MCF 10A (cell line): ENCODE results near the gene ZNF892. TPM values are rescaled to one million over a fixed set of nuclear protein-coding genes. Genes with fewer than 3 reads are reported as not detected.

Experiments
- BruUV-seq: library from RNA; stranded (reverse); fragments of 400-500 nt; replicated peaks from 2 replicates; lab custom pipeline; 2021; lab: Mats Ljungman, UMichigan
- CTCF ChIA-PET: fragments of 300-600 bp; sonication (Branson Sonifier 250); formaldehyde crosslinking; extraction: SDS; loops from one replicate; lab custom pipeline; 2021; ENCODE audit warnings: antibody characterized with exemption, inconsistent platforms; lab: Yijun Ruan, JAX
- POLR2A ChIA-PET: fragments of 300-600, 350-650 bp; sonication (Branson Sonifier 250); formaldehyde crosslinking; extraction: SDS; loops from one replicate; lab custom pipeline; 2020; ENCODE audit warnings: antibody characterized with exemption, inconsistent platforms; lab: Yijun Ruan, JAX
- DNase-seq: peaks from one replicate; pipeline ENCODE4 v3.0.0-alpha.2; 2018; ENCODE audit not compliant: unreplicated experiment
- H3K27ac Mint-ChIP-seq: one replicate; pipeline ENCODE4 v1.8.0; 2022; ENCODE audit warnings: mild to moderate bottlenecking, low read depth, mixed read lengths; ENCODE audit not compliant: unreplicated experiment
- H3K27me3 Mint-ChIP-seq: one replicate; pipeline ENCODE4 v1.8.0; 2022; ENCODE audit warnings: mixed read lengths; ENCODE audit not compliant: insufficient read depth, unreplicated experiment
- H3K36me3 Mint-ChIP-seq: one replicate; pipeline ENCODE4 v1.8.0; 2022; ENCODE audit warnings: mild to moderate bottlenecking, moderate library complexity, mixed read lengths; ENCODE audit not compliant: insufficient read depth, unreplicated experiment
- H3K4me1 Mint-ChIP-seq: one replicate; pipeline ENCODE4 v1.8.0; 2022; ENCODE audit warnings: mixed read lengths; ENCODE audit not compliant: insufficient read depth, unreplicated experiment
- H3K4me3 Mint-ChIP-seq: one replicate; pipeline ENCODE4 v1.8.0; 2022; ENCODE audit warnings: mild to moderate bottlenecking, moderate library complexity, mixed read lengths; ENCODE audit not compliant: unreplicated experiment
- H3K9me3 Mint-ChIP-seq: one replicate; pipeline ENCODE4 v1.8.0; 2022; ENCODE audit warnings: mixed read lengths; ENCODE audit not compliant: unreplicated experiment
- intact Hi-C: fragments of 100-400 bp; cut with micrococcal nuclease; formaldehyde crosslinking; loops from 2 replicates; pipeline ENCODE4 v1.14.1; 2022
- total RNA-seq: library from RNA; stranded (reverse); gene quantifications from 2 replicates; pipeline ENCODE4 v1.2.3, GENCODE V29; 2022
- TF ChIP-seq, protein P1 (sequence below): fragments of 200-600 bp; IDR thresholded peaks from one replicate; pipeline ENCODE4 v1.8.0; 2022; ENCODE audit warnings: antibody characterized with exemption, mild to moderate bottlenecking; ENCODE audit not compliant: unreplicated experiment

The ZNF892 gene
- total RNA-seq, 1 experiment from 2014 or later = 10.3 TPM

DNA sequence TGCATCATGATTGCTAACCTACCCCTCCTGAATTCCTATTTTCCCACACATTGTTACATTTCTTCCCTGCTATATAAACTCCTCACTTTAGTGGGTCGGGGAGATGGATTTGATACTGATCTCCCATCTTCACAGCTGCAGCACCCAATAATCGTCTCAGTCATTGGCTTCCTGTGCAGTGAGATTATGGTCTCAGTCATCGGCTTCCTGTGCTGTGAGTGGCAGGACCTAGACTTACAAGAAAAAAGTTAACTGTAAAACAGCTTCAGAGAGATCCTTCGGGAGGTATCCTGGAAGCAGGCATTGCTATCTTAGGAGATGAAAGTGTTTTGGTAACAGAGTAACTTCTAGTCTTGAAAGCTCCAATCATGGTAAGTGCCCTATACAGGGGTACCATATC, 3.4 kb upstream of the ZNF892 start:
- intact Hi-C loops = no loop called here
- peaks cover 25% of the 10 kb centered on the region for H3K36me3 Mint-ChIP-seq
- ChIA-PET POLR2A (no interaction called here), CTCF (interaction anchor here (0.6 to 1.0 kb wide), 2 partner anchors 11 to 186 kb away, joined by 3 read pairs; no protein-coding TSS in a partner anchor)
- no peak for DNase-seq
- TF ChIP-seq, protein P1, sequence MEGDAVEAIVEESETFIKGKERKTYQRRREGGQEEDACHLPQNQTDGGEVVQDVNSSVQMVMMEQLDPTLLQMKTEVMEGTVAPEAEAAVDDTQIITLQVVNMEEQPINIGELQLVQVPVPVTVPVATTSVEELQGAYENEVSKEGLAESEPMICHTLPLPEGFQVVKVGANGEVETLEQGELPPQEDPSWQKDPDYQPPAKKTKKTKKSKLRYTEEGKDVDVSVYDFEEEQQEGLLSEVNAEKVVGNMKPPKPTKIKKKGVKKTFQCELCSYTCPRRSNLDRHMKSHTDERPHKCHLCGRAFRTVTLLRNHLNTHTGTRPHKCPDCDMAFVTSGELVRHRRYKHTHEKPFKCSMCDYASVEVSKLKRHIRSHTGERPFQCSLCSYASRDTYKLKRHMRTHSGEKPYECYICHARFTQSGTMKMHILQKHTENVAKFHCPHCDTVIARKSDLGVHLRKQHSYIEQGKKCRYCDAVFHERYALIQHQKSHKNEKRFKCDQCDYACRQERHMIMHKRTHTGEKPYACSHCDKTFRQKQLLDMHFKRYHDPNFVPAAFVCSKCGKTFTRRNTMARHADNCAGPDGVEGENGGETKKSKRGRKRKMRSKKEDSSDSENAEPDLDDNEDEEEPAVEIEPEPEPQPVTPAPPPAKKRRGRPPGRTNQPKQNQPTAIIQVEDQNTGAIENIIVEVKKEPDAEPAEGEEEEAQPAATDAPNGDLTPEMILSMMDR = no peak
- H3K9me3 Mint-ChIP-seq = peaks cover 2% of the 10 kb centered on the region
- no peak overlapping the region for H3K4me3 Mint-ChIP-seq
- no peak overlapping the region for H3K27ac Mint-ChIP-seq
- H3K27me3 Mint-ChIP-seq = no peaks in the 10 kb centered on the region
- peaks cover 8% of the 10 kb centered on the region for H3K4me1 Mint-ChIP-seq
- no TSS peak for BruUV-seq

DNA sequence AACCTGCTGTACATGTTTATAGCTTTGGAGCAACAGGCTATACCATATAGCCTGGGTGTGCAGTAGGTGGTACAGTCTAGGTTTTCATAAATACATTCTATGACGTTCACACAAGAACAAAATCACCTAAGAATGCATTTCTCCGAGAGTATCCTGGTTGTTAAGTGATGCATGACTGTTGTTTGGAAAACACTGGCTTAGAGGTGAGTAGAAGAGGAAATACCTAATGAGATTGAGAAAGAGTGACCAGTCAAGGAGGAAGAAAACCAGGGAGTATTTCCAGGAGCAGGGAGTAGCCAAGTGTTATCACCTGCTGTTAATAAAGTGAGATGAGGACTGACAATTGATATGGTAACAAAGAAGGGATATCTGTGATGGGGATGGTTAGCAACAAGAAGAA, 2.9 kb upstream of the ZNF892 start:
- CTCF ChIA-PET = interaction anchor here (0.7 to 1.0 kb wide), 2 partner anchors 12 to 598 kb away, joined by 3 to 4 read pairs; no protein-coding TSS in a partner anchor
- TF ChIP-seq, protein P1 = no peak
- POLR2A ChIA-PET = no interaction called here
- no peak for DNase-seq
- H3K4me3 Mint-ChIP-seq = no peak overlapping the region
- intact Hi-C loops = no loop called here
- H3K9me3 Mint-ChIP-seq = peaks cover 7% of the 10 kb centered on the region
- BruUV-seq = no TSS peak
- H3K4me1 Mint-ChIP-seq = peaks cover 11% of the 10 kb centered on the region
- H3K27me3 Mint-ChIP-seq = no peaks in the 10 kb centered on the region
- no peak overlapping the region for H3K27ac Mint-ChIP-seq
- peaks cover 30% of the 10 kb centered on the region for H3K36me3 Mint-ChIP-seq

DNA sequence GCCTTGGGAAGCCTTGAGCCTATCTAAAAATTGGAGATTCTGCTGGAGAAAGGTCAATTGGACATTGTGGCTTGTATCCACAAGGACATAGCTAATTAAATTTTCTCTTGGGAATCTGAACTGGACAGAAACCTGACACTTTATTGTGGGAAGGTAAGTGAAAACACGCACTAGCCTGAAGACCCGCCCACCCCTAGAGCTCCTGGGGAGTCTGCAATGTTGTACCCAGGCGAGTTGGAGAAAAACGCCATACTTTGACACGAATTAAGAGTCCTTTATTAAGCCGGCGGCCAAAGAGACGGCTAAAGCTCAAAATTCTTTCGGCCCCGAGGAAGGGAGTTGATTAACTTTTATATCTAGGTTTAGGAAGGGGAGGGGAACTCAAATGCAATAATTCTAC, 1.2 kb upstream of the ZNF892 start:
- Mint-ChIP-seq H3K4me1 (peaks cover 16% of the 10 kb centered on the region), H3K27me3 (no peaks in the 10 kb centered on the region), H3K9me3 (peaks cover 24% of the 10 kb centered on the region), H3K27ac (peak overlapping the region; percentile 95), H3K36me3 (peaks cover 45% of the 10 kb centered on the region), H3K4me3 (peak overlapping the region; percentile 90)
- ChIA-PET POLR2A (interaction anchor here (0.6 to 1.6 kb wide), 5 partner anchors 9 to 87 kb away, joined by 3 to 11 read pairs (median 4); partner anchors contain the start of gene ZNF2), CTCF (interaction anchor here (0.8 to 1.8 kb wide), 9 partner anchors 10 to 333 kb away, joined by 3 to 10 read pairs (median 4); partner anchors contain the start of gene MRPS5)
- no peak for DNase-seq
- intact Hi-C loops = loop anchor here (2.0 to 5.0 kb wide), 2 partner anchors 84 to 129 kb away; partner anchors contain the start of gene MRPS5
- TF ChIP-seq, protein P1 = no peak
- no TSS peak for BruUV-seq

DNA sequence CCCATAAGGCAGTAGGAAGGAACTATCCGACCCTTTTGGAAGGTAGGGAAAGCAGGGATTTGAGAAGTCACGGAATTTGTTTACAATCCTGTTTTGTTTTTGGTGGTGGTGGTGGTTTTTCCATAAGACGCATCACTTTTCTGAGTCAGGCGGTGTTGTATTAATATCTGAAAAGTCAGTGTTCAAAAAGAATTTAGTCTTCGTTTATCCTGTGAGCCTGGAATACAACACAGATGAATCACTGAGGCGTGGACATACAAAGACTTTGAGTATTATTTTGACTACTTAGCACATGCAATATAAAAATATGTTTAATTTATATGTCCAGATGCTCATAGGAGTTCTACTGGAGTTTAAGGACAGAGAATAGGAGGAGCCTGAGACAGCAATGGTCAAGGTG, 785 bp downstream of the ZNF892 start:
- ChIA-PET POLR2A (no interaction called here), CTCF (interaction anchor here (1.6 kb wide), 1 partner anchor 23 kb away, joined by 6 read pairs; no protein-coding TSS in a partner anchor)
- H3K9me3 Mint-ChIP-seq = peaks cover 28% of the 10 kb centered on the region
- peak overlapping the region; percentile 95 for H3K27ac Mint-ChIP-seq
- H3K4me1 Mint-ChIP-seq = peaks cover 16% of the 10 kb centered on the region
- BruUV-seq = no TSS peak
- peaks cover 65% of the 10 kb centered on the region for H3K36me3 Mint-ChIP-seq
- H3K27me3 Mint-ChIP-seq = no peaks in the 10 kb centered on the region
- H3K4me3 Mint-ChIP-seq = peak overlapping the region; percentile 90
- intact Hi-C loops = loop anchor here (5.0 kb wide), 1 partner anchor 86 kb away; the partner anchor contains the start of gene MRPS5
- peak; percentile 11 for DNase-seq
- TF ChIP-seq, protein P1 = no peak
